NCI-H460 (cell line): ENCODE results near the gene HUS1. TPM values are rescaled to one million over a fixed set of nuclear protein-coding genes. Genes with fewer than 3 reads are reported as not detected.
"Not testable (repeated sequence)": the region's sequence is repeated elsewhere in the genome, so short reads cannot be mapped to it uniquely, and the experiment has no call there.

Source experiments
- DNase-seq: peaks from one replicate; pipeline ENCODE4 v3.0.0-alpha.2; 2016; ENCODE audit warnings: low read depth; ENCODE audit errors: extremely low read depth
- total RNA-seq: library from RNA; depleted of rRNA; stranded (reverse); fragments of >200 nt; shearing (Covaris generic); gene quantifications from 2 replicates; pipeline ENCODE4 v1.2.3, GENCODE V29; 2014

HUS1 gene
- total RNA-seq, 1 experiment from 2014 or later: 28.2 TPM

DNA sequence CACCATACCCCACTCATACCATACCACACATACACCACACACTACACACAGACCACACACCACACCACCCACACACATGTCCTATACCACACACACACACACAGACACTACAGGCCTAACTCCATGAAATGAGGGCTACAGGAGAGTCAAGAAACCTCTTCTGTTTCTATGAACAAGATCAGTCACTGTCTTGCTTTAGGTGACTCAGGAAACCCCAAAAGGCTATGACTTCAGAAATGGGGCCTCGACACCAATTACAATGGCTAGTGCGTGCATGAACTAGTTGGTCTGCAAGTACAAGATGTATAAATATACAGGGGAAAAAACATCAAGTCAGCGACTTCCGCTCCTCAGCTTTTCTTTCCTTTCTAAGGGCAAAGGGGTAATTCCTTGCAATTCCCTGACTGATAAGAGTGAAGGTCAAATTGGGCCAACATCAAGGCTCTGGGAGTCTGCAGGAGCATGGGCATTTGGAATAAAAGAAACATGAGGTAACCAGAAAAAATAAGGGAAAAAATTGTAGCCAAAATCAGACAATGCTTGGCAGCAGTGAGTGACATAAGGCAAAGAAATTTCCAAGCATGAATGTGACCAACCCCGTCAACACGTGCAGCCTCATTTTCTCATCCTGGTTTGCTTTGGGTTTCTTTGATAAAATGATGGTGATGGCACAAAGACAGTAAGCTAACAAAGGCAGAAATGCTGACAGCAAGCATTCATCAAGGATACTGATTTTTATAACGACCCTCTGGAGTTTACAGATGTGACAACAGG is 32.6 kb downstream of the HUS1 start:
- no peak for DNase-seq

DNA sequence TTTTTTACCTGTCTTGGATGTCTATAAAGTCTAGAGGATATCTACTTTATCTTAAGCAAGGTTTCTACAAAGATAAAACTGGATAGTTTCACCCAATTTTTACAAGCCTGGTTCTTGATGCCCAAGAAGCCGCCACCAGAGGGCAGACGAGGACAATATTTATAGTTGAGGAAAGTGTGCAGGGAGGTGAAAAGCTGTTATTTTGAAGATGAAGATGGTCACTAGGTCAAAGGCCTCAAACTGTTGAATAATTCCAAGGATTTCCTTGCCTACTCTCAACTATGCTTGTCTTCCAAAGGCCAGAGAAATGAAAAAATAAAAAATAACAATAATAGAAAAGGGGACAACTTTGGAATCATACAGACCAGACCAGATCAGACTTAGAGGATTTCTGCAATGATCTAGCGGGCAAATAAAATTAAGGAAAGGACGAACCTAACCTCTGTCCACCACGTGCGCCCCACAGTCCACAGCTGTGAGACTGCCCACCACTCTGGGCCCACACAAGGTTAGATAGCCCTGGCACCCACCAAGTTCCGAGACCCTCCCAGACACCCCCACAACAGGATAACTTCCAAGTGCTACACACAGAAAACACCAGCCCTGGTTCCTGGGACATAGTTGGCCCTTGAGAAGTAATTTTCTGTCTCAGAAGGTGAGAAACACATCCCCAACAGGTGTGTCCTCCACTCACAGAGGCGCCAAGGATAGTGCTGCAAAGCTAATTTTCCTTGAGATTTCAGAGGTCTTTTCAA is 34.0 kb downstream of the HUS1 start:
- peak; percentile 71 for DNase-seq

DNA sequence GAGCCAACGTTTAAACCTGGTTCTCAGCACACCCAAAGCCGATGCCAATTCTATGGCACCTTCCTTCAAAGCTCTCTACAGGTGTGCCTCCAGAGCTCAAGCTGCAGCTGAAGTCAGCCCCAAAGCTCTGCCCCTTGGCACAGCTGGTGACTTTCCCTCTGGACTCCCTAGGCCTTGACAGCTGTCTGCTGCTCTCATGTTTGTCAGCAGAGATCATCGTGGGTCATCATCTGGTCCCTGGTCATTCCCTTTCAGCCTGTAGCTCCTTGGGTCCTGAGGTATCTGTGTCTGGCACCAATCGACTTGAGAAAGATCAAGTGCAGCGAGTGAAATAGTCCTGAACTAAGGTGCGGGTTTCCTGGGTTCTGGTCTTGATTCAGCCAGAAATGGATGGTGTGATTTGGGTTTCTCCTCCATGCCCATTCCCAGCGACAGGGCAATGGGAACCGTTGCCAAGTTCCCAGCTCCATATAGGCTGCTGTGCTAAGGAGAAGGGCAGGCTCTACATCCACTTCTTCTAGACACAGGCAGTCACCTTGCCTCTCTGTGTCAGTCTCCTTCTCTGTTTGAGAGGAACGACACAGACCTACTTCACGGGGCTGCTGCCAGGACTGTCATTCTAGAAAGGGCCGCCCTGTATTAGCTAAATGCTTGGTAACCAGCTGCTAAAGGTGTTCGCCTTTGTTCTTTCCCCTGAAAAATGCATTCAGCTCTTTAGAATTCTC is 34.7 kb downstream of the HUS1 start:
- no peak for DNase-seq

DNA sequence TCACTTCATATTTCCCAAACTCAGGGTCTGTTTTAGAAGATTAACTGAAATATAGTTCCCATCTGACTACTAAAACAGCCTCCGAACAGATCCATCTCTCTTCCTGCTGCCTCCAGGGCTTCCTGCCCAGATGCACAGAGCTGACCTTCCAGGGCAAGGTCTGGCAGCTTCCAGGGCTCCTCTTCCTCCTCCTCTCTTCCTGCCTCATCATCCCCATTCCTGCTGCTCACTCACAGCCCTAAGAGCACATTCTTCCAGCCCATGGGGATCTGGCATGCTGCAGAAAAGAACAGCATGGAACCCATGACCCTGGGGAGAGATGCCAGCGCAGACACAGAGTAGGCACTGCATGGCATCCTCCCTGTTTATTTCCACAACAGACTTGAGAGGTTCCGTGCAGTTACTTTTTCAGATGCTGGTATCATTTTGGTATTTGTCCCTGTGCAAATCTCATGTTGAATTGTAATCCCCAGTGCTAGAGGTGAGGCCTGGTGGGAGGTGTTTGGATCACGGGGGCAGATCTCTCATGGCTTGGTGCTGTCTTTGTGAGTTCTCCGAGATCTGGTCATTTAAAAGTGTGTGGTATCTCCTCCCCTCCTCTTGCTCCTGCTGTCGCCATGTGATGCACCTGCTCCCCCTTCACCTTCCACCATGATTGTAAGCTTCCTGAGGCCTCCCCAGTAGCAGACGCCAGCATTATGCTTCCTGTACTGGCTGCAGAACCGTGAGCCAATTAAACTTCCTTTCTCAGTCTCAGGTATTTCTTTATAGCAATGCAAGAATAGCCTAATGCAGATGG is 35.5 kb downstream of the HUS1 start:
- no peak for DNase-seq

DNA sequence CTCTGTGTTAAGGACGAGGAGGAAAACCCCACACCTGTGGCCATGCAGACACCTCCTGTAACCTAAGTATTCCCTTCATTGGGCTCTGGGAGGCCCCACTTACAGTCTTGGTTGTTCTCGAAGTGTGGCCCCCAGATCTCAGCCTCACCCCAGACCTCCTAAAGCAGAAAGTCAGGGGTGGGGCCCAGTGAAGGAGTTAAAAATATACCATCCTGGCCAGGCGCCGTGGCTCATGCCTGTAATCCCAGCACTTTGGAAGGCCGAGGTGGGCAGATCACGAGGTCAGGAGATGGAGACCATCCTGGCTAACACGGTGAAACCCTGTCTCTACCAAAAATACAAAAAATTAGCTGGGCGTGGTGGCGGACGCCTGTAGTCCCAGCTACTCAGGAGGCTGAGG is 36.8 kb downstream of the HUS1 start:
- DNase-seq: not testable (repeated sequence)

DNA sequence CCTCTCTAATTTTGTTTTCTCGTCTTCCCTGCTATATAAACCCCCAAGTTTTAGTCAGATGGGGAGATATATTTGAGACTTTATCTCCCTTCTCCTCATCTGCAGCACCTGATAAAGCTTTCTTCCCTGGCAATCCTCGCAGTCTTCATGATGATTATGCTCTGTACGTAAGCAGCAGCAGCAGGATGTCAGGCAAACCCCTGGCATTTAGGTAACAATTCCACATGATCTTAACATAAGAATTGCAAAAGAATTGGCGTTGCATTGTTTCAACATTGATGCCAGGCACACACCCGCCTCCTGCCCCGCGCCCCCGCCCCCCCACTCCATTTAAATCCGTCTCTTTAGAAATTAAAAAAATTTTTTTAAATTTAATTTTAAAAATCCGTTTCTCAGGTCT is 37.3 kb downstream of the HUS1 start:
- no peak for DNase-seq

DNA sequence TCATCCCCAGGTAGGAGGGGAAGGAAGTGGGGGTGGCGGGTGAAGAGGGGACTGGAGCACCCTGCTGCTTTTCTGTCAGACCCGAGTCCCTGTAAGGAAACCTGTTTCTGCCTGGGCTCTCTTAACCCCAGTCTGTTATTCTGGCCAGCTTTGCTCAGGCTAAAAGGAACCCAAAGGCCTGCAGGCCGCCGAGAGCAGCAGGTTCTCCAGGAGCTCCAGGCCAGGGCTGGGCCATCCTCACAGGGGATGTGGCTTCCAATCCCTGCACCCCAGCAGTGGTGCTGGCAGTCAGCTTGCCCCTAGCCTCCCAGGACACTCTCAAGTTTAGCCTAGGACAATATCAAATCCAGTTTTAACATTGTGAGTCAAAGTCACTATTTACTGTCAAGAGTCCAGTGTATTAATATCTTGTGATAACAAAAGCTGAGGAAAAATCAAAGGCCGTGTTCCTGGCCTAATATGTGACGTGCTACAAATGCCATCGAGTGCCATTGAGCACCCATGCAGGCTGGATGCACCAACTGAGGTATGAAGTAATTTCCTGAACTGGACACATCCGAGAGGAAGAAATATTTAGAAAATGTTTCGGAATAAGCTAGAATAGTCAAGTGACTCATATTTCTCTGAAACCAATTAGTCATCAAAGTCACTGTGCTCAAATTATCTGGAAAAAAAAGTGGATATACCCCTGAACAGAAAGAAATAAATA is 38.1 kb downstream of the HUS1 start:
- no peak for DNase-seq

DNA sequence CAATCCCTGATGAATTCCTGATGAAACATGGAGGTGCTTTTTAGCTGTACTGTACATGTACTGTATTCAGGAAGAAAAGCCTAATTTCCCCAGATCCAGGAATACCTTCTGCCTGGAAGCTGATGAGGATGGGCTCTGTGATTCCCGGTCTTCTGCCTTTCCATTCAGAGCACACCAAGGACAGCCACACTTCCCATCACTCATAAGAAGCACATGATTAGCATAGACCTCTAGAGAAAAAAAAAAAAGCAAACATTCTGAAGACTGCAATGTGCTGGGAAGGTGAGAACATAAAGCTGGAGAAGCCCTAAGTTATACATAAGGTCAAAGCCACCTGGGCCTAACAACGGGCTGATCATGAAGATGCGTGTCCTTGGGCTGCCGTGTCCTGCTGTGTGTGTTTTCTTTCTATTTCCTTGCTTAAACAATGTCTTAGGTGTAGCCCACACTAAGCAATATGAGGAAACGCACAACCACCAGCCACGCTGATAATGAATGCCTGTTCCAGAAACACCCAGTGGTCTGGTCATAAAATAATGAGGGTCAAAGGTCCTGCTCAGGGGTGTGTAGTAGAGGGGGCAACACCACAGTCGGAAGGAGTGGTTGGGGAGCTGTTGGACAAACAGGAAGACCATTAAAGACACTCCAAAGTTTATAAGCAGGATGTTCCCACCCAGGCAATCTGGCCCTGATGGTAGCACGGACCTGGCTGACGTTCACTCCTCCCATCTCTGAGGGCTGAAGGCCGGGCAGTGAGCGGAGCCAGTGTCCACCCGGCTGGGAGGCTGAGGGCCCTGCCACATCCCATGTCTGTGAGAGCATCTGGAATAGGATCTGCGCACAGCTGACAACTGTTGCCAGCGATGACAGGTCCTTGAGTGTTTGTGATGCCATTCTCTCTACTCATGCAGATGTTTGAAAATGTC is 39.1 kb downstream of the HUS1 start:
- DNase-seq: no peak

DNA sequence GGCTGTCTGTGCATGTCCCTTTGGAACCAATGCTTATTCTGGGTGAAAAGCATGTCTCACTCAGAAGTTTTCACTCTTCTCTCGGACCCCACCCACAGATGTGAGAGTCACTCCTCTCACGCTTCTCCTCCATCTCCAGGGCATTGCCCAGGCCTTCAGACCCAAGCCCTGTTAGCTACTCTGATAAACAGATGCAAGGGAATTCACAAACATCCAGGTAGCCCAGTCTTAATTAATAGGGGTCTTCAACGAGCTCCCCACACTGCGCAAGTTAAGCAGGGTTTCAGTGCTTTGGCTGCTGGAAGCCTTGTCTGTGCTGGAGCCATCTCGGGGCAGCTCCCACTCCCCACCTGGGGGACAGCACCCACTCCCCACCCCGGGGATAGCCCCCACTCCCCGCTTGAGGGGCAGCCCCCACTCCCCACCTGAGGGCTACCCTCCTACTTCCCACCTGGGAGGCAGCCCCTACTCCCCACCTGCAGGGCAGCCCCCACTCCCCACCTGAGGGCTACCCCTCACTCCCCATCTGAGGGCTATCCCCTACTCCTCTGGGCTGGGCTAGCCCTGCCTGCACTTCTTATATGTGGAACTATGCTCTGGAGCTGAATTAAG is 39.9 kb downstream of the HUS1 start:
- no peak for DNase-seq

DNA sequence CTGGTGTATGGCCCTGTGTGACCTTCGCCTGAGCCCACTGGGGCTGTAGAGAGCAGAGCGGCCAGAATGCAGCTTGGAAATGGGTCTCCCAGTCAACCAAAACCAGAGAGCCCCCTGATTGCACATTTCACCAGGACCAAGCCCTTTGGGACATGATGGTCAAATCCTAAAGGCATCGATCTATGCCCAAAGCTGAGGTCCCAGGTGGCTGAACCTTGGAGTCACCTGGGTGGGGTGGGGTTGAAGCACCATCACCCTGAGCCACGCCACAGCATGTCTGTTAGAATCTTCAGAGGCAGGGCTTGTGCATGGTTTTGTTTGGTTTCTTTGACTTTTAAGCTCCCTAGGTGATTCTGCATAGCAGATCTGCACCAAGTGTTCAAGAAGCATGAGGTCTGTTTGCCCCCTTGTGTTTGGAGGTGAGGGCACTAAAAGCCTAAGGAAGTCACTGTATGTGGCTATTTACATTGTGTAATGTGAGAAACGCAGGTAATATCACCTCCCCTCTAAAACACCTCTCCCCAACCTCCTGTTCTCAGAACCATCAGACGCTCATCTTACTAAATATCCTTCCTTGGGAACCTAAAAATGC is 40.7 kb downstream of the HUS1 start:
- no peak for DNase-seq

DNA sequence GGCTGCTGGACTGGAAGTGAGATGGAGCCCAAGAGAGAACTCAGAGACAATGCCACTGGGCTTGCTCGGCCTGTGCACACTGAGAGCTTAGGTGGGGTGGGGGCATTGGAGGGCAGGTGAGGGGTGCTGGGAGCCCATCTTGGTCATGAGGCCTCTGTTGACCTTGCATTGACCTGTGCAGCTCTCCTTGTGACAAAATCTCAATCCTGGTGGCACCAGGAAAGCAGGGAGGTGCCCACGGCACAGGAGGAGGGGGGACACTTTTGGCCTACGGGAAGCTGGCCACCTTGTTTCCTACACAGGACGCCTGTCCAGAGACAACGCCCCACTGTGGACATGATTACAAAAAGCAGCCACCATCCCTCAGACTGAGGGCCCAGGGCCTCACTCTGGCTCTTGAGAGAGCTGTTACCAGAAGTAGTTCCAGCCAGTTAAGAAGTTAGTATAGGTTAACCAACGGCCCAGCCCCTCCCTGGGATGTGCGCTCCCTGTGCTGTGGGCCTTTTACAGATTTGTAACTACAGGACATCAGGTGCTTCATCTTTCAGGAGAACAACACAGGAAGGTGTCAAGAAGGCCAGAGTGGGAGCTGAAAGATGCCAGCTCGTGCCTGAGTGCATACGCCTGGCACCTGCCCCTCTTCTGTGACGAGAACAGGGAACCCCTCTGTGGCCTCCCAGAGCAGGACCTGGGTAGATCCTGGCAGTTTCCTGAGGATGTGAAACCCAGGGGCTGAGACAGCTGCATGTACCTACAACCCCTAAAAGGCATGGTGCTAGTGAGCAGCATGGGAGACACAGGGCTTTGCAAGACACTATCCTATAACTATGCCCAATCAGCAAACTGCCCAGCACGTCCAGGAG is 41.5 kb downstream of the HUS1 start:
- DNase-seq: no peak

DNA sequence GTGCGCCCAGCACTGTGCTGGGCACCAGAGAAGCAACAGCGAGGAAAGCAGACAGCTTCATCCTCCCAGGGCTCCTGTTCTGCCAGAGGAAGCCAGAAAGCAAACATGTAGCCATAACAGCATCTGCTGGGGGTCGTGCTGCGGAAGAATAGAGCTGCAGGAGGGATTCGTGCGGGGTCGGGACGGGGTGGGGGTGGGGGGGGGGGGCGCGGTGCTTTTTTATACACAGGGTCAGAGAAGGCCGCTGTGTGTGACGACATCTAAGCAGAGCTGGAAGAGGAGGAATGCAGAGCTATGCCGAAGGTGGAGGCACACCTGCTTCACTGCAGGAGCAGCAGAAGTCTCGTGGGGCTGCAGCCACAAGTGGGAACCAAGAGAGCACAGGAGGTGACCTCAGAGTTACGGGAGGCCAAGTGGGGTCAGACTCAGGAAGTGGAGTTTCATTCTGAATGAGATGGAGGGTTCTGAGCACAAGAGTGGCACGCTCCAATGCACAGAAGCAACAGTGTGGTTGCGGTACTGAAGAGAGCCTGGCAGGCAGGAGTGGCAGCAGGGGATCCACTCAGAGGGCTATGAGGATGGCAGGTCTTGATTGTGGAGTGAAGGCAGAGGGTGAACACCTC is 42.2 kb downstream of the HUS1 start:
- no peak for DNase-seq

DNA sequence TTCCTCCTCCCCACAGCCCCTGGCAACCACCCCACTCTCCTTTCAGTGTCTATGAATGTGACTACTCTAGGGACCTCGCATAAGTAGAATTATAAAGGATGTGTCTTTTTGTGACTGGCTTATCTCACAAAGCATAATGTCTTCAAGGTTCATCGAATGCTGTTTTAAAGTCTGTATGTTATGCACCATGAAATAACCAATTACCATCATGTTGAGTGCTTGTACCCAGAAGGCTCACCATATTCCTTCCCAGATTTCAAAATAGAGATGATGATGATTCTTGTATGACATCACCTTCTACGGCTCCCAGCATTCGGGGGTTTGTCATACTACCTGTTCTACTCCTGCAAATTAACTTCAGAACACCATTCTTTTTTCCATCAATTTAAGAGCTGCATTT is 43.1 kb downstream of the HUS1 start:
- DNase-seq: no peak

DNA sequence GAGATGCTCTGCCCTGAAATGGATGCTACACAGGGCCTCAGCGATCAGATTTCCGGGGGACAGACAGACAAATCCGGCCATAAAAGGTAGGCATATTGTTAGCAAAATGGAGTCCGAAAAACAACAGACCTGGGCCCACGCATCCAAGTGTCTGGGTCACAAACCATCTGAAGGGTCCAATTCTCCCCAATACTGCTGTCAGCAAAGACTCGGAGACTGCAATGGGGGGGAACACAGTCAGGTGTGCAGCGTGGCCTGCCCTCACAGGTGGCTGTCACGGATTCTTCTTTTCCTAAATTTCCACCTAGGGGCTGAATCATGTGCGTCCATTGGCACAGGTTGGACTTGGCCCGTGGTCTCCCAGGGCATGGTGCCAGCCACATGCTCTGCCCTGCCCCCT is 44.1 kb downstream of the HUS1 start:
- no peak for DNase-seq

DNA sequence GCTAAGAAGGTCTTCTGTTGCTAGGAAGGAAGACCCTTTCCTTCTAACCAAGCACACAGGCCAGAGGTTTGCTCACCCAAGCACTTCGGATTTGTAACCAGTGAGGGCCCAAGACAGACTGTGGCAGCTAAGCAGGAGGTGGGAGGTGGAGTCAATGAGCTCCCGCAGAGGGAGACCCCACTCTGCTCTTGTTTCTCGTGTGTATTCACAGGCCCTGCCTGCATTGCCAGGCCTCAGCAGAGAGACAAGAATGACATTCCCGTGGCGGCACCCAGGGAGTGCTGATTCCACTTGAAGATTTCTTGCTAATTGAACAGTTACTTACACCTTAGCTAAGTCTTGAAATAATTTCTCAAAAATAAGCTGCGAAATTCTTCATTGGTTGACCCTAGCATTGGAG is 44.6 kb downstream of the HUS1 start:
- DNase-seq: no peak

DNA sequence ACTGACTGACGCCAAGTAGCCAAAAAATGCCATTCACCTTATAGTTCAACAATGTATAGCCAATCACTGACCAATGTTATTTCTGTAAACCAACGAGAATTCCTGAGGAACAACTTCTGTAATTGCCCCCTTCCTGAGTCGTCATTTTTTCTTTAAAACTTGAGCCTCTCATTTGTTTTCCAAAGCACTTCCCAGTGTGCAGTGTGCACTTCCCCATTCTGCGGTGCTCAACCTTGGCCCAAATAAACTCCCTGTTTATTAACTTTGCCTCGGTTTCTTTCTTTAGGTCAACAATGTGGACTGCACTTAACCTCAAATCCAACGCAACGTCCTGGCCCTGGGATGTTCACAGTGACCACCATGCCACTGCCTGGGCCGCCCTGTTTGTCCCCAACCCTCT is 46.2 kb downstream of the HUS1 start:
- no peak for DNase-seq
